GM23338 (cell line): ENCODE measurements around the gene C2.

ENCODE experiments used
- CREB1 ChIP-seq: fragments of 250-450 bp; sonication (Bioruptor Pico); IDR thresholded peaks from 2 replicates; pipeline ENCODE4 v1.5.0; 2020; ENCODE audit warnings: low read depth, mild to moderate bottlenecking, moderate library complexity
- EZH2 ChIP-seq: fragments of 200-600 bp; sonication (generic); IDR thresholded peaks from one replicate; pipeline ENCODE4 v1.8.0; 2017; ENCODE audit warnings: antibody characterized with exemption, mild to moderate bottlenecking, low read depth; ENCODE audit not compliant: unreplicated experiment
- POLR2AphosphoS5 ChIP-seq: IDR thresholded peaks from 2 replicates; pipeline ENCODE4 v1.6.1; 2016; ENCODE audit warnings: antibody characterized with exemption, low read depth
- STAT1 ChIP-seq: IDR thresholded peaks from one replicate; pipeline ENCODE4 v1.6.1; 2016; ENCODE audit warnings: antibody characterized with exemption; ENCODE audit not compliant: unreplicated experiment
- ZNF462 ChIP-seq: fragments of 250-450 bp; sonication (Bioruptor Pico); IDR thresholded peaks from 2 replicates; pipeline ENCODE4 v1.5.0; 2020; ENCODE audit warnings: mild to moderate bottlenecking, moderate library complexity
- TF ChIP-seq, protein P1 (sequence below), 2 experiments: fragments of 200-600 bp in 1 of 2; sonication (generic) in 1 of 2; conservative IDR thresholded peaks; 2 replicates each; pipeline versions ENCODE4 v1.5.1 to v1.6.1; 2016 to 2017; ENCODE audit warnings: antibody characterized with exemption in 2 of 2, low read depth in 2 of 2, mild to moderate bottlenecking in 2 of 2, moderate library complexity in 1 of 2
- TF ChIP-seq, protein P2 (sequence below): IDR thresholded peaks from one replicate; pipeline ENCODE4 v1.6.1; 2018; ENCODE audit warnings: antibody characterized with exemption; ENCODE audit not compliant: unreplicated experiment

- TF ChIP-seq POLR2AphosphoS5 (no peak), EZH2 (no peak), STAT1 (no peak), ZNF462 (no peak), CREB1 (no peak)
- TF ChIP-seq, protein P1, sequence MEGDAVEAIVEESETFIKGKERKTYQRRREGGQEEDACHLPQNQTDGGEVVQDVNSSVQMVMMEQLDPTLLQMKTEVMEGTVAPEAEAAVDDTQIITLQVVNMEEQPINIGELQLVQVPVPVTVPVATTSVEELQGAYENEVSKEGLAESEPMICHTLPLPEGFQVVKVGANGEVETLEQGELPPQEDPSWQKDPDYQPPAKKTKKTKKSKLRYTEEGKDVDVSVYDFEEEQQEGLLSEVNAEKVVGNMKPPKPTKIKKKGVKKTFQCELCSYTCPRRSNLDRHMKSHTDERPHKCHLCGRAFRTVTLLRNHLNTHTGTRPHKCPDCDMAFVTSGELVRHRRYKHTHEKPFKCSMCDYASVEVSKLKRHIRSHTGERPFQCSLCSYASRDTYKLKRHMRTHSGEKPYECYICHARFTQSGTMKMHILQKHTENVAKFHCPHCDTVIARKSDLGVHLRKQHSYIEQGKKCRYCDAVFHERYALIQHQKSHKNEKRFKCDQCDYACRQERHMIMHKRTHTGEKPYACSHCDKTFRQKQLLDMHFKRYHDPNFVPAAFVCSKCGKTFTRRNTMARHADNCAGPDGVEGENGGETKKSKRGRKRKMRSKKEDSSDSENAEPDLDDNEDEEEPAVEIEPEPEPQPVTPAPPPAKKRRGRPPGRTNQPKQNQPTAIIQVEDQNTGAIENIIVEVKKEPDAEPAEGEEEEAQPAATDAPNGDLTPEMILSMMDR (conservative IDR thresholded peaks at IDR 0.05; ENCODE audit: low read depth in 2 of 2): no peak
- TF ChIP-seq, protein P2, sequence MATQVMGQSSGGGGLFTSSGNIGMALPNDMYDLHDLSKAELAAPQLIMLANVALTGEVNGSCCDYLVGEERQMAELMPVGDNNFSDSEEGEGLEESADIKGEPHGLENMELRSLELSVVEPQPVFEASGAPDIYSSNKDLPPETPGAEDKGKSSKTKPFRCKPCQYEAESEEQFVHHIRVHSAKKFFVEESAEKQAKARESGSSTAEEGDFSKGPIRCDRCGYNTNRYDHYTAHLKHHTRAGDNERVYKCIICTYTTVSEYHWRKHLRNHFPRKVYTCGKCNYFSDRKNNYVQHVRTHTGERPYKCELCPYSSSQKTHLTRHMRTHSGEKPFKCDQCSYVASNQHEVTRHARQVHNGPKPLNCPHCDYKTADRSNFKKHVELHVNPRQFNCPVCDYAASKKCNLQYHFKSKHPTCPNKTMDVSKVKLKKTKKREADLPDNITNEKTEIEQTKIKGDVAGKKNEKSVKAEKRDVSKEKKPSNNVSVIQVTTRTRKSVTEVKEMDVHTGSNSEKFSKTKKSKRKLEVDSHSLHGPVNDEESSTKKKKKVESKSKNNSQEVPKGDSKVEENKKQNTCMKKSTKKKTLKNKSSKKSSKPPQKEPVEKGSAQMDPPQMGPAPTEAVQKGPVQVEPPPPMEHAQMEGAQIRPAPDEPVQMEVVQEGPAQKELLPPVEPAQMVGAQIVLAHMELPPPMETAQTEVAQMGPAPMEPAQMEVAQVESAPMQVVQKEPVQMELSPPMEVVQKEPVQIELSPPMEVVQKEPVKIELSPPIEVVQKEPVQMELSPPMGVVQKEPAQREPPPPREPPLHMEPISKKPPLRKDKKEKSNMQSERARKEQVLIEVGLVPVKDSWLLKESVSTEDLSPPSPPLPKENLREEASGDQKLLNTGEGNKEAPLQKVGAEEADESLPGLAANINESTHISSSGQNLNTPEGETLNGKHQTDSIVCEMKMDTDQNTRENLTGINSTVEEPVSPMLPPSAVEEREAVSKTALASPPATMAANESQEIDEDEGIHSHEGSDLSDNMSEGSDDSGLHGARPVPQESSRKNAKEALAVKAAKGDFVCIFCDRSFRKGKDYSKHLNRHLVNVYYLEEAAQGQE: no peak
Observed at GRCh38 chr6:31899215-31899614, 28.3 kb upstream of the C2 start.
